ENCODE data around the gene CYP1A2. TPM values are rescaled to one million over a fixed set of nuclear protein-coding genes. Genes with fewer than 3 reads are reported as not detected.

The CYP1A2 gene
- total RNA-seq, 2 experiments from 2014 or later: not detected

GRCh38 chr15:74776821-74777768 is 28.4 kb downstream of the CYP1A2 start:
- H3K79me2 ChIP-seq (ENCODE audit: insufficient read depth, low read depth, low read length): peaks cover 30% of the 10 kb centered on the region; the same call in 1 of the 2 replicates
- peak overlapping the region; percentile 99 for H3K27ac ChIP-seq (ENCODE audit: low read depth, low read length, poor library complexity, severe bottlenecking)
- H3K36me3 ChIP-seq (ENCODE audit: insufficient read depth, low read length): no peaks in the 10 kb centered on the region
- no TSS peak for BruUV-seq (replicated peaks)
- TF ChIP-seq CTCF (conservative IDR thresholded peaks at IDR 0.05; ENCODE audit: low read length) (no peak), EZH2phosphoT487 (IDR thresholded peaks at IDR 0.05; ENCODE audit: borderline replicate concordance, low read depth, low read length) (no peak)
- intact Hi-C loops (cut with micrococcal nuclease; ENCODE audit: unreplicated experiment): loop anchor here (1.0 kb wide), 1 partner anchor 10 kb away; no protein-coding TSS in a partner anchor
- H3K9me3 ChIP-seq (ENCODE audit: low read length): no peaks in the 10 kb centered on the region
- CTCF ChIA-PET (ENCODE audit: unreplicated experiment): interaction anchor here (0.6 to 4.5 kb wide), 6 partner anchors 9 to 145 kb away, joined by 3 to 40 read pairs (median 4); no protein-coding TSS in a partner anchor
- DNase-seq (ENCODE audit: low spot score): peak; percentile 96
- POLR2A ChIA-PET: interaction anchor here (0.6 to 11.4 kb wide), 12 partner anchors 12 to 236 kb away, joined by 3 to 221 read pairs (median 4); partner anchors contain the start of gene ARID3B
- peak overlapping the region; percentile 77 for H3K4me2 ChIP-seq (ENCODE audit: low read length)
- H3K9me2 ChIP-seq (ENCODE audit: insufficient read depth, low read length): no peaks in the 10 kb centered on the region
- no peaks in the 10 kb centered on the region for H4K20me1 ChIP-seq (ENCODE audit: insufficient read depth, low read length)
- no peak overlapping the region for H2AFZ ChIP-seq (ENCODE audit: low read length)
- H3K4me1 ChIP-seq (ENCODE audit: insufficient read depth, low read length, poor library complexity, severe bottlenecking): peaks cover 86% of the 10 kb centered on the region
- H3K4me3 ChIP-seq (ENCODE audit: low read depth, low read length, poor library complexity, severe bottlenecking): peak overlapping the region; percentile 57

- no TSS peak for BruUV-seq (replicated peaks)
- no peaks in the 10 kb centered on the region for H4K20me1 ChIP-seq (ENCODE audit: insufficient read depth, low read length)
- POLR2A ChIA-PET: interaction anchor here (0.6 to 11.4 kb wide), 15 partner anchors 11 to 855 kb away, joined by 3 to 221 read pairs (median 4); partner anchors contain the start of gene ARID3B
- no peak overlapping the region for H2AFZ ChIP-seq (ENCODE audit: low read length)
- DNase-seq (ENCODE audit: low spot score): peak; percentile 64
- H3K27ac ChIP-seq (ENCODE audit: low read depth, low read length, poor library complexity, severe bottlenecking): peak overlapping the region; percentile 99
- H3K4me1 ChIP-seq (ENCODE audit: insufficient read depth, low read length, poor library complexity, severe bottlenecking): peaks cover 80% of the 10 kb centered on the region
- H3K9me3 ChIP-seq (ENCODE audit: low read length): no peaks in the 10 kb centered on the region
- intact Hi-C loops (cut with micrococcal nuclease; ENCODE audit: unreplicated experiment): loop anchor here (1.0 kb wide), 1 partner anchor 9 kb away; no protein-coding TSS in a partner anchor
- peaks cover 36% of the 10 kb centered on the region for H3K79me2 ChIP-seq (ENCODE audit: insufficient read depth, low read depth, low read length)
- TF ChIP-seq EZH2phosphoT487 (IDR thresholded peaks at IDR 0.05; ENCODE audit: borderline replicate concordance, low read depth, low read length) (no peak), CTCF (conservative IDR thresholded peaks at IDR 0.05; ENCODE audit: low read length) (no peak)
- H3K4me2 ChIP-seq (ENCODE audit: low read length): peak overlapping the region; percentile 77
- peak overlapping the region; percentile 49 for H3K4me3 ChIP-seq (ENCODE audit: low read depth, low read length, poor library complexity, severe bottlenecking)
- H3K36me3 ChIP-seq (ENCODE audit: insufficient read depth, low read length): peaks cover 6% of the 10 kb centered on the region
- CTCF ChIA-PET (ENCODE audit: unreplicated experiment): interaction anchor here (0.6 to 4.5 kb wide), 5 partner anchors 9 to 146 kb away, joined by 3 to 40 read pairs (median 6); no protein-coding TSS in a partner anchor
- H3K9me2 ChIP-seq (ENCODE audit: insufficient read depth, low read length): no peaks in the 10 kb centered on the region
Measured at GRCh38 chr15:74777769-74778598, 29.3 kb downstream of the CYP1A2 start.

Measured in OCI-LY7 (cell line).